Body of pancreas (tissue), 4 donors: ENCODE results near the gene SH3GLB2.

Experiments used
- POLR2A ChIP-seq, 3 donors: fragments of 450-650 bp; IDR thresholded peaks; one replicate each; pipeline ENCODE4 v1.6.1; 2016; ENCODE audit warnings: antibody characterized with exemption in 3 of 3, mild to moderate bottlenecking in 2 of 3
- TF ChIP-seq, protein P1 (sequence below), 7 experiments: fragments of 450-650 bp in 4 of 7; fragments of 200-600 bp in 3 of 7; sonication (generic) in 3 of 7; IDR thresholded peaks; one replicate each; pipeline ENCODE4 v1.5.1; 2016 to 2019; ENCODE audit warnings: antibody characterized with exemption in 7 of 7

DNA sequence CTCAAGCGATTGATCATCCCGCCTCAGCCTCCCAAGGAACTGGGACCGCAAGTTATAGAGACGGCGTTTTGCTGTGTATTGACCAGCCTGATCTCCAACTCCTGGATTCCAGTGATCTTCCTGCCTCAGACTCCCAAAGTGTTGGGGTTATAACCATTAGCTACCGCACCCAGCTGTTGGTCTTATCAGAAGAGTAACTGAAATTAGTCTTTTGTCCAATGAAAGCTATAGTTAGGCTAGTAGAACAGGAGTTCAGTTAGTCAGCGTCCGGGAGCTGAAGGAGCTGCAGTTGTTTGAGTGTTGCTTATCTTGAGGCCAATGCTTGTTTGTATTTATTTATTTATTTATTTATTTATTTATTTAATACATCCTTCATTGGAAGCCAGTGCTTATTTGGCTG lies 5.1 kb upstream of the SH3GLB2 start:
- TF ChIP-seq, protein P1, sequence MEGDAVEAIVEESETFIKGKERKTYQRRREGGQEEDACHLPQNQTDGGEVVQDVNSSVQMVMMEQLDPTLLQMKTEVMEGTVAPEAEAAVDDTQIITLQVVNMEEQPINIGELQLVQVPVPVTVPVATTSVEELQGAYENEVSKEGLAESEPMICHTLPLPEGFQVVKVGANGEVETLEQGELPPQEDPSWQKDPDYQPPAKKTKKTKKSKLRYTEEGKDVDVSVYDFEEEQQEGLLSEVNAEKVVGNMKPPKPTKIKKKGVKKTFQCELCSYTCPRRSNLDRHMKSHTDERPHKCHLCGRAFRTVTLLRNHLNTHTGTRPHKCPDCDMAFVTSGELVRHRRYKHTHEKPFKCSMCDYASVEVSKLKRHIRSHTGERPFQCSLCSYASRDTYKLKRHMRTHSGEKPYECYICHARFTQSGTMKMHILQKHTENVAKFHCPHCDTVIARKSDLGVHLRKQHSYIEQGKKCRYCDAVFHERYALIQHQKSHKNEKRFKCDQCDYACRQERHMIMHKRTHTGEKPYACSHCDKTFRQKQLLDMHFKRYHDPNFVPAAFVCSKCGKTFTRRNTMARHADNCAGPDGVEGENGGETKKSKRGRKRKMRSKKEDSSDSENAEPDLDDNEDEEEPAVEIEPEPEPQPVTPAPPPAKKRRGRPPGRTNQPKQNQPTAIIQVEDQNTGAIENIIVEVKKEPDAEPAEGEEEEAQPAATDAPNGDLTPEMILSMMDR (IDR thresholded peaks at IDR 0.05) = no peak
- TF ChIP-seq POLR2A (IDR thresholded peaks at IDR 0.05) = no peak
